Right cardiac atrium (tissue), 5 donors: Measurements from ENCODE around the gene DHX8. TPM values are rescaled to one million over a fixed set of nuclear protein-coding genes. Genes with fewer than 3 reads are reported as not detected.
A peak's percentile ranks its signal among the peaks of the same experiment; 100 is the strongest.
"Not testable (repeated sequence)": the region's sequence is repeated elsewhere in the genome, so short reads cannot be mapped to it uniquely, and the experiment has no call there.

Experiments used
- ATAC-seq, 2 donors: fragments of 200-7000 bp; cut with Tn5 transposase; one replicate each; pipeline versions ENCODE4 v1.8.0 to v1.9.1; 2020; ENCODE audit warnings: moderate library complexity in 2 of 2, mild to moderate bottlenecking in 1 of 2
- DNase-seq, 3 donors: peaks; one replicate each; pipeline ENCODE4 v3.0.0-alpha.2; 2020
- H3K27ac ChIP-seq: one replicate; pipeline ENCODE4 v1.5.1; 2013; ENCODE audit warnings: mild to moderate bottlenecking, low read length, control low read depth, moderate library complexity
- H3K27me3 ChIP-seq: one replicate; pipeline ENCODE4 v1.6.1; 2013; ENCODE audit not compliant: control insufficient read depth, insufficient read depth
- H3K4me1 ChIP-seq: one replicate; pipeline ENCODE4 v1.6.1; 2013; ENCODE audit warnings: low read length; ENCODE audit not compliant: control insufficient read depth, insufficient read depth
- H3K4me3 ChIP-seq: one replicate; pipeline ENCODE4 v1.5.1; 2013; ENCODE audit warnings: low read length, control low read depth
- H3K9me3 ChIP-seq: one replicate; pipeline ENCODE4 v1.6.1; 2013; ENCODE audit warnings: low read length; ENCODE audit not compliant: control insufficient read depth
- WGBS: extraction: QIAGEN DNeasy Blood & Tissue Kit; methylation state at CpG from one replicate; pipeline ENCODE4 v1.1.7; 2013; 5-methylcytosine and 5-hydroxymethylcytosine counted together
- intact Hi-C, 4 donors: fragments of 100-400 bp; cut with DNase I; formaldehyde crosslinking; loops; one replicate each; pipeline versions ENCODE4 v1.11.0 to v1.14.0; 2022 to 2023
- polyA plus RNA-seq: library from polyadenylated mRNA; stranded (reverse); fragments of 200-250 nt; gene quantifications from one replicate; pipeline ENCODE4 v1.2.3, GENCODE V29; 2013
- total RNA-seq, 4 donors: library from RNA; stranded (reverse); fragmentation: NEBNext Ultra II Directional; extraction: Animal tissue kit (Norgen Biotek cat#: 25700); gene quantifications; one replicate each; pipeline ENCODE4 v1.2.1, GENCODE V29; 2021
- donor health status: healthy with polysubstance abuse.
- donor health status: DM: no; HTN: yes; CAD: no.
- donor health status: DM: no; HTN: no; CAD: no.
- donor health status: DM: no; HTN: yes; CAD: no; lungs with severe emphysema.
- donor health status: DM: yes; HTN: yes; CAD: no.

Gene DHX8
- total and polyA plus RNA-seq, 5 donors, result 12.8 to 38.8 (median 26.9) TPM

GRCh38 chr17:43479948-43480347 is 3.8 kb upstream of the DHX8 start:
- Histone ChIP-seq H3K27me3 (no peaks in the 10 kb centered on the region), H3K4me3 (no peak overlapping the region), H3K27ac (no peak overlapping the region), H3K9me3 (no peaks in the 10 kb centered on the region), H3K4me1 (no peaks in the 10 kb centered on the region)
- ATAC-seq, result no peak
- intact Hi-C loops, result no loop called here
- DNase-seq, result no peak
- WGBS, result 95% methylated on average over 3 of the region's 3 CpGs

GRCh38 chr17:43482103-43483012 is 1.4 kb upstream of the DHX8 start:
- H3K4me1 ChIP-seq, result no peaks in the 10 kb centered on the region
- ATAC-seq (no peak), DNase-seq (no peak)
- no peaks in the 10 kb centered on the region for H3K9me3 ChIP-seq
- intact Hi-C loops, result loop anchor here (1.0 to 2.0 kb wide), 2 partner anchors 88 kb away; no protein-coding TSS in a partner anchor
- H3K4me3 ChIP-seq, result no peak overlapping the region
- H3K27me3 ChIP-seq, result no peaks in the 10 kb centered on the region
- H3K27ac ChIP-seq, result no peak overlapping the region
- 80% methylated on average over 11 of the region's 11 CpGs for WGBS

DNA sequence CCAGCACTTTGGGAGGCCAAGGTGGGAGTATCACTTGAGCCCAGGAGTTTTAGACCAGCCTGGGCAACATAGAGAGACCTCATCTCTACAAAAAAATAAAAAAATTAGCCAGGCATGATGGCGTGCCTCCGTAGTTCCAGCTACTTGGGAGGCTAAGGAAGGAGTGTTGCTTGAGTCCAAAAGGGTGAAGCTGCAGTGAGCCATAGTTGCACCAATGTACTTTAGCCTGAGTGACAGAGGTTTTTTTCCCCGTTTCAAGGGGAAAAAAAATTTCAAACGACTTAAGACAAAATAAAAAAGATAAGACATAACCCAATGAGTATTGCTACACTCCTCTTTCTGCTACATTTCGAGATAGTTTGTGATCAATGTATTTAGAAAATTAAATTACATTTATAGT is 6.8 kb downstream of the DHX8 start:
- DNase-seq (no peak), ATAC-seq (no peak)
- Histone ChIP-seq H3K27ac (no peak overlapping the region), H3K27me3 (no peaks in the 10 kb centered on the region), H3K4me3 (no peak overlapping the region), H3K4me1 (no peaks in the 10 kb centered on the region), H3K9me3 (no peaks in the 10 kb centered on the region)
- intact Hi-C loops, result no loop called here
- 83% methylated on average over 5 of the region's 5 CpGs for WGBS

GRCh38 chr17:43509440-43509839 is 25.7 kb downstream of the DHX8 start:
- H3K4me1 ChIP-seq, H3K27ac ChIP-seq, ATAC-seq, H3K9me3 ChIP-seq, H3K27me3 ChIP-seq, H3K4me3 ChIP-seq, intact Hi-C loops, DNase-seq: not testable (repeated sequence)
- WGBS, result 97% methylated on average over 7 of the region's 7 CpGs

DNA sequence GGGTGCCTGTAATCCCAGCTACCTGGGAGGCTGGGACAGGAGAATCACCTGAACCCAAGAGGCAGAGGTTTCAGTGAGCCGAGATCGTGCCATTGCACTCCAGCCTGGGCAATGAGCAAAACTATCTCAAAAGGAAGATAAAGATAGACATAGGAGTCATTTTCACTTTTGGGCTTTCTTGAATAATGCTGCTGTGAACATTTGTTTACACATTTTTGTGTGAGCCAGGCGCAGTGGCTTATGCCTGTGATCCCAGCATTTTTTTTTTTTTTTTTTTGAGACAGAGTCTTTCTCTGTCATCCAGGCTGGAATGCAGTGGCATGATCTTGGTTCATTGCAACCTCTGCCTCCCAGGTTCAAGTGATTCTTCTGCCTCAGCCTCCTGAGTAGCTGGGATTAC is 27.4 kb downstream of the DHX8 start:
- DNase-seq, H3K27ac ChIP-seq, H3K27me3 ChIP-seq, H3K4me3 ChIP-seq, intact Hi-C loops, ATAC-seq, H3K4me1 ChIP-seq, H3K9me3 ChIP-seq: not testable (repeated sequence)
- over 99% methylated on average over 3 of the region's 3 CpGs for WGBS

DNA sequence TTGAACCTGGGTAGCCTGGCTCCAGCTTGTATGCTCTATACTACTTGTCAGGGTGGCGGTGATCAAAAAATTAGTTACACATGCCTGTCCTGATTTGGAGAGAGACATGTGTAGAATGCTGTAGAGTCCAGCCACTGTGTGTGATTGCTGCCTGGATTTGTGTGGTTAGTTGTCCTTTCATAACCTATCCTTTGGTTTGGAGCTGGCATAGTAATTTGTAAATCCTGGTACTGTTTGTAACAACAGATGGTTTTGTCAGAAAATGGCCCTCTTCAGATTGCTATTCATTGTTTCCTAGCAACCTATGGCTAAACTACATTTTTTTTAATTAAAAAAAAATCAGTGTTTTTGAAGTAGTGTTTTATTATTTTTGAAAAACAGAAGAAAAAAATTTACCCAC is 31.9 kb downstream of the DHX8 start:
- ATAC-seq (peak; percentile 19 to 31), DNase-seq (no peak)
- intact Hi-C loops, result no loop called here
- no peaks in the 10 kb centered on the region for H3K9me3 ChIP-seq
- H3K4me1 ChIP-seq, result peaks cover 2% of the 10 kb centered on the region
- 89% methylated on average over 1 of the region's 1 CpG for WGBS
- no peaks in the 10 kb centered on the region for H3K27me3 ChIP-seq
- peak overlapping the region; percentile 33 for H3K27ac ChIP-seq
- no peak overlapping the region for H3K4me3 ChIP-seq

GRCh38 chr17:43517161-43517560 is 33.4 kb downstream of the DHX8 start:
- no peaks in the 10 kb centered on the region for H3K27me3 ChIP-seq
- no peak overlapping the region for H3K27ac ChIP-seq
- DNase-seq (no peak), ATAC-seq (no peak)
- H3K4me1 ChIP-seq, result peaks cover 2% of the 10 kb centered on the region
- WGBS, result 72% methylated on average over 6 of the region's 6 CpGs
- intact Hi-C loops, result no loop called here
- no peak overlapping the region for H3K4me3 ChIP-seq
- H3K9me3 ChIP-seq, result no peaks in the 10 kb centered on the region

DNA sequence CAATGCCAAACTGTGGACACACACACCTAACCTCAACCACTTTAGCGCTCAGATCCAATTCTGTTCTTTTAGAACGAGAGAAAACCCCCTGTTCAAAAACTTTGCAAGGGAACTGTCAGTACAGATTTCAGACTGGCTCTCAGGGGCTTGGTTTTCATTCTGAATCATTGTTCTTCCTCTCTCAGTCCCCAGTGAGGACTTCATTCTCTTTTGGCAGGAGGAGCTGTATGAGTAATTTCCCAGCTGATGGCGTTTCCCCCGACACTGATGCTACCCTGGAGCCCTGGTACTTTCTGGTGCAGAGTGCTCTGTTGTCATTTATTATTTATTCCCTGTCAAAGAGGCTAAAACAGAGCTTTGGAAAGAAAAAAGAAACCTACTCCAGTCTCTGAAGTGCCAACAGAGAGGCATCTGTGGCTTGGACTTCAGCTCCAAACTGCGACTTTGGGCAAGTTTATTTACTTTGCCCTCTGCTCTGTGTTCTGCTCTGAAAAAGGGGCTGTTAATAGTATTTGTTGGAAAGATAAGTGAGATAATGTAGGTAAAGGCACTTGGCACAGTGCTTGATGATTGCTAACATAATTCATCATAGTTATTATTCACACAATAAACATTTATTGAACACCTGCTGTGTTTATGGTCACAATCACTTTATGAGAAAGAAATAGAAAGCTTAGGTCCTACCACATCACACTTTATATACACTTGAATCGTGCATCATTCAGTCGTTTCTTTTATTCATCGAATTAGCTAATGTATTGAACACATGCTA is 34.0 kb downstream of the DHX8 start:
- no peak for DNase-seq
- peak in 1 of 2 donors; percentile 67 for ATAC-seq
- intact Hi-C loops, result no loop called here
- Histone ChIP-seq H3K27ac (no peak overlapping the region), H3K4me3 (no peak overlapping the region), H3K27me3 (no peaks in the 10 kb centered on the region), H3K4me1 (peaks cover 2% of the 10 kb centered on the region), H3K9me3 (no peaks in the 10 kb centered on the region)
- 64% methylated on average over 8 of the region's 8 CpGs for WGBS

DNA sequence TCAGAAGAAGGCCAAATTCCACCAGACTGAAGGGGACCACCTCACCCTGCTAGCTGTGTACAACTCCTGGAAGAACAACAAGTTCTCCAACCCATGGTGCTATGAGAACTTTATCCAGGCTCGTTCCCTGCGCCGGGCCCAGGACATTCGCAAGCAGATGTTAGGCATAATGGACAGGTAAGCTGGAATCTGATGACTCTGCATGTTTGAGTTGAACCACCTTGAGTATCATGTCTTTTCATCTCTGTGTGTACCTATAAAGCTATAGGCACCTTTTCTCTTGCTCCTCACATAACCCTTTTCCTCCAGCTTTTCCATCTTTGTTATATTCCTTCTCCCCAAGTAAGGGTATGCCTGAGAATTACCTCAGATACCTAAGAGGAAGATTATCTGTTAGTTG is 37.6 kb downstream of the DHX8 start:
- Histone ChIP-seq H3K9me3 (no peaks in the 10 kb centered on the region), H3K4me1 (no peaks in the 10 kb centered on the region), H3K27ac (no peak overlapping the region), H3K27me3 (no peaks in the 10 kb centered on the region), H3K4me3 (no peak overlapping the region)
- intact Hi-C loops, result loop anchor here in 1 of 4 donors (2.0 kb wide), 1 partner anchor 155 kb away; no protein-coding TSS in a partner anchor
- ATAC-seq (no peak), DNase-seq (no peak)
- 96% methylated on average over 4 of the region's 4 CpGs for WGBS

DNA sequence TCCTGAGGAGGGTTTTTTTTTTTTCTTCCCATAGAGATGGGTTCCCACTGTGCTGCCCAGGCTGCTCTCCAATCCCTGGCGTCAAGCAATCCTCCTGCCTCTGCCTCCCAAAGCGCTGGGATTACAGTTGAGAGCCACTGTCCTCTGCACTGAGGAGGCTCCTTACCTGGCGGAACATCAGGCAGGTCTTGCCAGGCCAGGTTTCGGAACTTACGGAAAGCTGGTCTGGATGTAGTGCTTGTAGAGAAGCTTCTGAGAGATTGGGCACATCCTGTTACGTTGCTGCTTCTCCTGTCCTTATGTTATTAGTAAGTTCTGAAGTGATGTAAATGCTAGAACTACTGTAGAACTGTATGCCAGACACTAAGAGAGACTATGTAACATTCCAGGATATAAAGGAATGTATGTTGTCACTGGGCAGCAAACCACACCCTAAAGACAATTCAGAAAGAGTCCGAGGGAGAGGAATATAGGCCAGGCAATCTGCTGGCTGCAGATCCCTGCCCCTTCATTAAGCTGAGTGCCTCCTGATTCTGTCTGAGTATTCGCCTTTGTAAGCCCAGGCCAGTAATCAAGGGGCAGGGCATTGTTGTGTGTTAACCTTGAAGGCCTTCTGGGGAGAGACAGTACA is 41.3 kb downstream of the DHX8 start:
- DNase-seq, result no peak
- Histone ChIP-seq H3K4me1 (peaks cover 9% of the 10 kb centered on the region), H3K9me3 (no peaks in the 10 kb centered on the region), H3K27me3 (no peaks in the 10 kb centered on the region), H3K4me3 (no peak overlapping the region), H3K27ac (no peak overlapping the region)
- 91% methylated on average over 8 of the region's 8 CpGs for WGBS
- no peak for ATAC-seq
- intact Hi-C loops, result no loop called here
